SK-N-SH (cell line): ENCODE data around the gene ATP5F1A. TPM values are rescaled to one million over a fixed set of nuclear protein-coding genes. Genes with fewer than 3 reads are reported as not detected.

Experiments
- CTCF ChIA-PET: fragments of 300-600, 350-600 bp; formaldehyde crosslinking; extraction: SDS; loops from one replicate; lab custom pipeline; 2021; lab: Yijun Ruan, JAX
- POLR2A ChIA-PET: fragments of 350-600 bp; sonication (Branson Sonifier 250); formaldehyde crosslinking; extraction: SDS; loops from one replicate; lab custom pipeline; 2020; ENCODE audit warnings: antibody characterized with exemption, inconsistent platforms; lab: Yijun Ruan, JAX
- DNase-seq: peaks from one replicate; pipeline ENCODE4 v3.0.0; 2012
- H2AFZ ChIP-seq: fragments of 200-600 bp; sonication (generic); 2 replicates; pipeline ENCODE4 v1.8.1; 2016; ENCODE audit warnings: antibody characterized with exemption, mild to moderate bottlenecking, low read depth
- H3F3A ChIP-seq: fragments of 200-600 bp; sonication (generic); replicated peaks from 2 replicates; pipeline ENCODE3; 2016; ENCODE audit warnings: antibody characterized with exemption, mild to moderate bottlenecking; ENCODE audit not compliant: insufficient read depth
- H3K27ac ChIP-seq, 2 experiments: fragments of 200-500 bp in 1 of 2; fragments of 200-600 bp in 1 of 2; sonication (Bioruptor generic) in 1 of 2; sonication (generic), shearing (Covaris generic) in 1 of 2; 2 replicates each; pipeline versions ENCODE4 v1.5.1 to v1.6.1; 2014 to 2016; ENCODE audit warnings: low read depth in 2 of 2, inconsistent platforms in 1 of 2, low read length in 1 of 2, mild to moderate bottlenecking in 1 of 2, mixed read lengths in 1 of 2
- H3K27me3 ChIP-seq: fragments of 200-600 bp; sonication (generic), shearing (Covaris generic); 2 replicates; pipeline ENCODE4 v1.6.1; 2016; ENCODE audit warnings: mixed run types; ENCODE audit not compliant: insufficient read depth
- H3K36me3 ChIP-seq, 2 experiments: fragments of 200-500 bp in 1 of 2; fragments of 200-600 bp in 1 of 2; sonication (Bioruptor generic) in 1 of 2; sonication (generic) in 1 of 2; replicated peaks in 1 of 2; 2 replicates each; pipeline versions ENCODE3 to v1.5.1; 2014 to 2016; ENCODE audit warnings: low read length in 1 of 2, mild to moderate bottlenecking in 1 of 2; ENCODE audit not compliant: insufficient read depth in 2 of 2, control insufficient read depth in 1 of 2
- H3K4me1 ChIP-seq, 2 experiments: fragments of 200-500 bp in 1 of 2; fragments of 200-600 bp in 1 of 2; sonication (Bioruptor generic) in 1 of 2; sonication (generic), shearing (Covaris generic) in 1 of 2; 2 replicates each; pipeline versions ENCODE4 v1.5.1 to v1.6.1; 2014 to 2016; ENCODE audit warnings: low read depth in 1 of 2, low read length in 1 of 2, mixed run types in 1 of 2; ENCODE audit not compliant: insufficient read depth in 2 of 2, control insufficient read depth in 1 of 2
- H3K4me2 ChIP-seq: fragments of 200-600 bp; sonication (generic), shearing (Covaris generic); 2 replicates; pipeline ENCODE4 v1.6.1; 2017; ENCODE audit warnings: mixed run types
- H3K4me3 ChIP-seq, 2 experiments: fragments of 200-500 bp in 1 of 2; fragments of 200-600 bp in 1 of 2; sonication (Bioruptor generic) in 1 of 2; sonication (generic), shearing (Covaris generic) in 1 of 2; 2 replicates each; pipeline versions ENCODE4 v1.5.1 to v1.8.1; 2014 to 2016; ENCODE audit warnings: low read depth in 2 of 2, inconsistent platforms in 1 of 2, low read length in 1 of 2, mild to moderate bottlenecking in 1 of 2, mixed read lengths in 1 of 2, moderate library complexity in 1 of 2
- H3K79me2 ChIP-seq: fragments of 200-600 bp; sonication (generic); 2 replicates; pipeline ENCODE4 v1.8.1; 2017; ENCODE audit warnings: mild to moderate bottlenecking; ENCODE audit not compliant: insufficient read depth
- H3K9ac ChIP-seq: fragments of 200-600 bp; sonication (generic); 2 replicates; pipeline ENCODE4 v1.6.1; 2017; ENCODE audit warnings: mixed run types
- H3K9me2 ChIP-seq: fragments of 200-600 bp; sonication (generic); 2 replicates; pipeline ENCODE4 v1.6.1; 2017; ENCODE audit warnings: mixed run types
- H3K9me3 ChIP-seq: fragments of 200-600 bp; sonication (generic); 2 replicates; pipeline ENCODE4 v1.6.1; 2017; ENCODE audit warnings: mixed run types, mild to moderate bottlenecking, moderate library complexity
- H4K20me1 ChIP-seq: fragments of 200-600 bp; sonication (generic); 2 replicates; pipeline ENCODE4 v1.6.1; 2017; ENCODE audit warnings: mild to moderate bottlenecking, mixed run types; ENCODE audit not compliant: insufficient read depth
- CTCF ChIP-seq: fragments of 200-600 bp; sonication (generic); IDR thresholded peaks from 2 replicates; pipeline ENCODE4 v1.6.1; 2017; ENCODE audit warnings: antibody characterized with exemption, mild to moderate bottlenecking, moderate library complexity
- ELF1 ChIP-seq: IDR thresholded peaks from 2 replicates; pipeline ENCODE4 v1.4.0; 2012
- EP300 ChIP-seq, 2 experiments: IDR thresholded peaks; 2 replicates each; pipeline versions ENCODE4 v1.4.0 to v1.6.1; 2012; ENCODE audit warnings: borderline replicate concordance in 1 of 2, low read depth in 1 of 2, low read length in 1 of 2
- FOSL2 ChIP-seq: IDR thresholded peaks from 2 replicates; pipeline ENCODE4 v1.4.0; 2012; ENCODE audit warnings: low read depth, mild to moderate bottlenecking, moderate library complexity, borderline replicate concordance
- FOXJ3 ChIP-seq: sonication (generic); formaldehyde crosslinking; IDR thresholded peaks from 2 replicates; pipeline ENCODE4 v1.5.1; 2020; ENCODE audit warnings: mild to moderate bottlenecking, missing genetic modification reagents
- FOXM1 ChIP-seq: IDR thresholded peaks from 2 replicates; pipeline ENCODE4 v1.4.0; 2012; ENCODE audit warnings: low read depth, mild to moderate bottlenecking
- GABPA ChIP-seq: IDR thresholded peaks from 2 replicates; pipeline ENCODE4 v1.4.0; 2012; ENCODE audit warnings: low read depth, mild to moderate bottlenecking
- JUND ChIP-seq: IDR thresholded peaks from 2 replicates; pipeline ENCODE4 v1.4.0; 2012
- MEF2A ChIP-seq: IDR thresholded peaks from 2 replicates; pipeline ENCODE4 v1.4.0; 2012; ENCODE audit warnings: low read depth, borderline replicate concordance
- NFIC ChIP-seq: IDR thresholded peaks from 2 replicates; pipeline ENCODE4 v1.4.0; 2012; ENCODE audit warnings: borderline replicate concordance
- RAD21 ChIP-seq: IDR thresholded peaks from 2 replicates; pipeline ENCODE4 v1.6.1; 2012; ENCODE audit warnings: mild to moderate bottlenecking, low read length
- RCOR1 ChIP-seq: fragments of 150-350 bp; IDR thresholded peaks from 2 replicates; pipeline ENCODE4 v1.6.1; 2017; ENCODE audit warnings: antibody characterized with exemption, low read length
- REST ChIP-seq: IDR thresholded peaks from 2 replicates; pipeline ENCODE4 v1.6.1; 2012; ENCODE audit warnings: mild to moderate bottlenecking, low read depth, low read length, moderate library complexity
- RXRA ChIP-seq: IDR thresholded peaks from 2 replicates; pipeline ENCODE4 v1.4.0; 2012; ENCODE audit warnings: low read depth, mild to moderate bottlenecking, borderline replicate concordance
- SMC3 ChIP-seq: IDR thresholded peaks from 2 replicates; pipeline ENCODE4 v1.6.1; 2012; ENCODE audit warnings: low read depth, low read length, improper control_type of control experiment
- TEAD4 ChIP-seq: IDR thresholded peaks from 2 replicates; pipeline ENCODE4 v1.4.0; 2012; ENCODE audit warnings: mild to moderate bottlenecking, borderline replicate concordance; ENCODE audit not compliant: insufficient read depth
- USF2 ChIP-seq: fragments of 150-350 bp; IDR thresholded peaks from 2 replicates; pipeline ENCODE4 v1.6.1; 2017; ENCODE audit warnings: antibody characterized with exemption, low read length, low read depth, borderline replicate concordance
- YY1 ChIP-seq: IDR thresholded peaks from 2 replicates; pipeline ENCODE4 v1.4.0; 2012; ENCODE audit warnings: low read depth, mild to moderate bottlenecking
- ZBTB33 ChIP-seq: IDR thresholded peaks from 2 replicates; pipeline ENCODE4 v1.4.0; 2012; ENCODE audit warnings: low read depth, borderline replicate concordance
- WGBS: methylation state at CpG from one replicate; pipeline ENCODE4 v1.1.6; 2017; ENCODE audit warnings: low lambda C conversion rate; 5-methylcytosine and 5-hydroxymethylcytosine counted together
- polyA plus RNA-seq, 3 experiments: library from polyadenylated mRNA; depleted of rRNA; stranded (reverse); fragments of >200 nt; gene quantifications; 2 replicates each; pipeline ENCODE4 v1.2.3, GENCODE V29; 2012

ATP5F1A gene
- polyA plus RNA-seq, 1 of the 3 experiments (the other 2 are of a cell fraction) = 610 TPM

- Histone ChIP-seq H3K9ac (no peak overlapping the region), H3K9me3 (no peaks in the 10 kb centered on the region), H3K27me3 (no peaks in the 10 kb centered on the region)
- TF ChIP-seq ELF1 (no peak), MEF2A (no peak), FOXM1 (no peak), FOSL2 (no peak), JUND (no peak)
- TF ChIP-seq, all 33 proteins: peak for 0
- Histone ChIP-seq H2AFZ (no peak overlapping the region), H3K4me3 (no peak overlapping the region), H3K79me2 (no peaks in the 10 kb centered on the region), H3K9me2 (no peaks in the 10 kb centered on the region), H3K4me2 (no peak overlapping the region), H3F3A (no peaks in the 10 kb centered on the region), H3K36me3 (no peaks in the 10 kb centered on the region), H4K20me1 (no peaks in the 10 kb centered on the region), H3K27ac (no peak overlapping the region), H3K4me1 (no peaks in the 10 kb centered on the region)
- POLR2A ChIA-PET = no interaction called here
- 90% methylated on average over 4 of the region's 4 CpGs for WGBS
- DNase-seq = no peak
- CTCF ChIA-PET = interaction anchor here (2.3 kb wide), 1 partner anchor 32 kb away, joined by 8 read pairs; a partner anchor contains a TSS
Measured at GRCh38 chr18:46141199-46141598, 43.1 kb upstream of the ATP5F1A start.

GRCh38 chr18:46140173-46140572, 42.1 kb upstream of the ATP5F1A start:
- H3K4me1 ChIP-seq = no peaks in the 10 kb centered on the region
- H3K4me2 ChIP-seq = no peak overlapping the region
- H4K20me1 ChIP-seq = no peaks in the 10 kb centered on the region
- POLR2A ChIA-PET = no interaction called here
- no peaks in the 10 kb centered on the region for H3K79me2 ChIP-seq
- no peaks in the 10 kb centered on the region for H3K36me3 ChIP-seq
- no peak overlapping the region for H3K27ac ChIP-seq
- CTCF ChIA-PET = interaction anchor here (0.6 to 2.3 kb wide), 4 partner anchors 8 to 518 kb away, joined by 3 to 8 read pairs (median 4); a partner anchor contains a TSS
- H2AFZ ChIP-seq = no peak overlapping the region
- H3K9me2 ChIP-seq = no peaks in the 10 kb centered on the region
- no peak overlapping the region for H3K9ac ChIP-seq
- WGBS = 98% methylated on average over 4 of the region's 4 CpGs
- H3K4me3 ChIP-seq = no peak overlapping the region
- no peaks in the 10 kb centered on the region for H3K27me3 ChIP-seq
- H3F3A ChIP-seq = no peaks in the 10 kb centered on the region
- DNase-seq = no peak
- H3K9me3 ChIP-seq = no peaks in the 10 kb centered on the region
- TF ChIP-seq RCOR1 = no peak
- TF ChIP-seq YY1 = no peak
- no peak for TF ChIP-seq NFIC
- TF ChIP-seq EP300 (IDR thresholded peaks at IDR 0.05; ENCODE audit: borderline replicate concordance in 1 of 2, low read depth in 1 of 2, low read length in 1 of 2) = no peak
- TF ChIP-seq GABPA = no peak
- TF ChIP-seq REST = no peak
- TF ChIP-seq FOXJ3 = no peak
- TF ChIP-seq ZBTB33 = no peak
- no peak for TF ChIP-seq FOSL2
- no peak for TF ChIP-seq FOXM1
- TF ChIP-seq TEAD4 = no peak
- TF ChIP-seq CTCF = no peak
- no peak for TF ChIP-seq SMC3
- no peak for TF ChIP-seq RAD21
- no peak for TF ChIP-seq USF2
- TF ChIP-seq MEF2A = no peak
- TF ChIP-seq RXRA = no peak
